ENCODE measurements around the gene FANCD2. TPM values are rescaled to one million over a fixed set of nuclear protein-coding genes. Genes with fewer than 3 reads are reported as not detected.

The FANCD2 gene
- total RNA-seq (25.5 TPM), polyA plus RNA-seq (6.6 TPM)
- long read RNA-seq, donor 1: 0 reads
- long read RNA-seq, donor 2, partial matches to known transcripts: 21 of 21 reads
- long read RNA-seq, donor 2, other reads (novel, unspliced or antisense): 0 of 21 reads
- long read RNA-seq, donor 3: 0 reads
- long read RNA-seq, donor 4, partial matches to known transcripts: 0 of 1 reads
- long read RNA-seq, donor 4, other reads (novel, unspliced or antisense): 0 of 1 reads
- long read RNA-seq, donor 5: 0 reads
- long read RNA-seq, donor 6, full-length matches to known transcripts: 2 of 37 reads
- long read RNA-seq, donor 6, partial matches to known transcripts: 35 of 37 reads
- long read RNA-seq, donor 6, other reads (novel, unspliced or antisense): 0 of 37 reads
- long read RNA-seq, donor 7, full-length matches to known transcripts: 1 of 1 reads
- long read RNA-seq, donor 7, partial matches to known transcripts: 0 of 1 reads
- long read RNA-seq, donor 7, other reads (novel, unspliced or antisense): 0 of 1 reads
- long read RNA-seq, donor 8: 0 reads
- long read RNA-seq, donor 9: 0 reads
- long read RNA-seq, donor 10: 0 reads

DNA sequence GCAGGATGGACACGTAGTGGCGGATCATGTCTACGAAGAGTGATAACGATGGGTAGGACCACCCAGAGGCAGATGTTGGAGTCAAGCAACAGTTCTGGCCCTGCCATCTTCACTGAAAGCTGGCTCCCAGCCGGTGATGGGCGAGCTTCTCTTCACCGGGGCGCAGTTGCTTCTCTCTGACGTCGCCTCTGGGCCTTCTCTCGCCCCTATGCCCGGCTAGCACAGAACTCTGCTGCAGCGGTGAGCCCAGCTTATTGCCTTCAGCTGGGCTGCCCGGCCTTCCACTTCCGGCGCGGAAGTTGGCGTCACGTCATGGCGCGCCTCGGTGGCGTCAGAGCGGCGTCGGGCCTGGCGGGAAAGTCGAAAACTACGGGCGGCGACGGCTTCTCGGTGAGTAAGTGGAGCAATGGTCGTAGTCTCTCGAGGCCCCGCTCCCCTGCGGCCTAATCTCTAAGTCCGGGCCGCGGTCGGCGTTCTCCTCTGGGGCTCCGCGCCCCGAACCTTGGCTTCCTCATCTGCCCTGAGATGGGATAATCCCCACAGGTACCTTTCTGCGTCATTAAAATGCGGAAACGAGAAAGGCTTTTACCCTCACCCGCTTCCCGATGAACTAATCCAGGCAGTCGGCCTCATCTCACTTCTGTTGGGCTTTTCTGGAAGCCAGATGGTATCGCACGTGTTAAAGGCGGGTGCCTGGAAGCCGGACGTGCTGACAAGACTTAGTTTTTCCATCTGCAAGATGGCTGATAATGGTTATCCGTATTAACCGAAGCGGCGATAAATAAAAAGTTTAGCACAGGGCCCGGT lies at the start of gene FANCD2:
Gene FANCD2, plus strand, starts transcription at position 354 of the 807 bp plus-strand sequence. CDS start 2,221 bp downstream, outside the sequence.
- H3K36me3 ChIP-seq (ENCODE audit: control insufficient read depth in 2 of 2, insufficient read depth in 2 of 2, low read length in 1 of 2): peaks cover 21 to 32% of the 10 kb centered on the region in 2 donors
- H3K4me3 ChIP-seq (ENCODE audit: low read length in 2 of 2): peak within 1 kb of the TSS; percentile 67 to 94
- H3K27ac ChIP-seq (ENCODE audit: low read depth in 1 of 2, low read length in 1 of 2): peak within 1 kb of the TSS; percentile 55 to 82
- DNase-seq (ENCODE audit: low read depth in 6 of 9, low spot score in 9 of 9): peak; percentile 59 to 93 (median 87)
- WGBS: under 1% methylated on average over 61 of the region's 61 CpGs
- no peaks in the 10 kb centered on the region for H3K9me3 ChIP-seq (ENCODE audit: control insufficient read depth in 2 of 2, insufficient read depth in 1 of 2, low read length in 1 of 2)
- no peaks in the 10 kb centered on the region for H3K27me3 ChIP-seq (ENCODE audit: control insufficient read depth in 2 of 2, insufficient read depth in 1 of 2, low read length in 1 of 2)
- H3K4me1 ChIP-seq (ENCODE audit: control insufficient read depth in 2 of 2, insufficient read depth in 2 of 2, low read length in 2 of 2): peaks cover 9 to 22% of the 10 kb centered on the region in 2 donors

DNA sequence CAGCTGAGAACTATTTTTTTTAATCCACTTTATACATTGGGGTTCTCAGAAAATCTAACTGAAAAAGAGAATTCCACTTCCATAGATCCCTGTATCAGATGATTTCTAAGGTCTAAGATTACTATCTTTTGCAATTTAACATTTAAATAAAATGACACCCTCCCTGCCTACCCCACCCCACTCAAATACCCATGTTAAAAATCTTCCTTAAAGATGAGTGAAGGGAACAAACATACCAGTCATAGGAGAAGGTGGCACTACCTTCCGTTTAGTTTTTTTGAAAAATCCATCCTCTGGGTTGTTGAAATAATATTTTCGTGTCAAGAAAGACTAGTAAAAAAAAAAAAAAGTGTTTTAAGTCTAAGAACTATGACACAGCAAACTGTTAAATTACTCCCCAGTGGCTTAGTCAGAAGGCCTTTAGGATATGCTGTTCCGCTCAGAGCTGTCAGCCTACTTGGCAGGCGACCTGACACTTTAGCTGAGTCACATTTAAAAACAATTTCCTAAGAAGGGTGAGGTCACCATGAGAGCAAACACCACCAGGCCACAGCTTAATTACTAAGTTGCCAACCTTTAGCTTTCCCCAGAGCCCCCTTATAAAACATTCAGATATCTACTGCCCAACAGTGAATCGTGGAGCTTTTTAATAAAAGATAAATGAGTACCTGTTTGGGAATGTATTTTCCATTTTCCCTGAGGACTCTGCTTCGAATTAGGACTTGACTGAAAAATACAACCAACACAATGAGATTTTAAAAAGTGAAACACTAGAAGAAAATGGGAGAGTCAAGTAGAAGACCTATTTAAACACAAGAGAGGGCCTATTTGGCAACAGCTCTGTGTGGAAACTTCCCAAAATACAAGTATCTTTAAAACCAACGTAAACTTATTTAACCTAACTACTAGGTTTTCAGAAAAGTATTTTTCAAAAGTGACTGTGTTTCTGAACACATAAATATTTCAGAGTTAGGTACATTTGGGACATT lies 49.2 kb upstream of the FANCD2 start:
- H3K27me3 ChIP-seq (ENCODE audit: control insufficient read depth in 2 of 2, insufficient read depth in 1 of 2, low read length in 1 of 2): no peaks in the 10 kb centered on the region
- H3K9me3 ChIP-seq (ENCODE audit: control insufficient read depth in 2 of 2, insufficient read depth in 1 of 2, low read length in 1 of 2): no peaks in the 10 kb centered on the region
- no peaks in the 10 kb centered on the region for H3K4me1 ChIP-seq (ENCODE audit: control insufficient read depth in 2 of 2, insufficient read depth in 2 of 2, low read length in 2 of 2)
- 87% methylated on average over 7 of the region's 7 CpGs for WGBS
- no peak overlapping the region for H3K27ac ChIP-seq (ENCODE audit: low read depth in 1 of 2, low read length in 1 of 2)
- no peak overlapping the region for H3K4me3 ChIP-seq (ENCODE audit: low read length in 2 of 2)
- DNase-seq (ENCODE audit: low read depth in 6 of 9, low spot score in 9 of 9): no peak
- H3K36me3 ChIP-seq (ENCODE audit: control insufficient read depth in 2 of 2, insufficient read depth in 2 of 2, low read length in 1 of 2): peaks cover 32 to 37% of the 10 kb centered on the region in 2 donors

DNA sequence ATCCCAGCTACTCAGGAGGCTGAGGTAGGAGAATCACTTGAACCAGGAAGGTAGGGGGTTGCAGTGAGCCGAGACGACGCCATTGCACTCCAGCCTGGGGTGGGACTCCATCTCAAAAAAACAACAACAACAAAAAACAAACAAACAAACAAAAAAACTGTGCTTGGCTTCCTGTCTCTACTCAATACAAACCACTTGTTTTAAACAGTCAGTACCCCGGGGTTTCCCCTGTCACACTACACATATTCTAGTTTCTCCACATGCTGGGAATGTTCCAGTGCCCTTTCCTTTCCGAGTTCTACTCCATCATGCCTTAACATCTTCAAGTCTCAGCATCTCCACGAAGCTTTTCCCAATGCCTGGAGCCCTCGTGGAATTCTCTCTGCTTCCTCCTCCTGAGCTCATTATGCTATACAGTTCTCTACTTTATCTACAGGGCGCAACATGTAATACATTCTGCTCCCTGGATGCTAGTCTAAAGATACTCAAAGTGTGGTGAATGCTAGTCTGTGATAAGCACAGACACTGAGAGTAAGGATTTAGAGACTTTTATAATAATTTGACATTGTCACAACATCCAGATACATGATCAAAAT lies 47.4 kb upstream of the FANCD2 start:
- H3K27me3 ChIP-seq (ENCODE audit: control insufficient read depth in 2 of 2, insufficient read depth in 1 of 2, low read length in 1 of 2): no peaks in the 10 kb centered on the region
- peaks cover 26 to 29% of the 10 kb centered on the region in 2 donors for H3K36me3 ChIP-seq (ENCODE audit: control insufficient read depth in 2 of 2, insufficient read depth in 2 of 2, low read length in 1 of 2)
- no peaks in the 10 kb centered on the region for H3K4me1 ChIP-seq (ENCODE audit: control insufficient read depth in 2 of 2, insufficient read depth in 2 of 2, low read length in 2 of 2)
- WGBS: 94% methylated on average over 8 of the region's 8 CpGs
- H3K27ac ChIP-seq (ENCODE audit: low read depth in 1 of 2, low read length in 1 of 2): no peak overlapping the region
- no peak overlapping the region for H3K4me3 ChIP-seq (ENCODE audit: low read length in 2 of 2)
- DNase-seq (ENCODE audit: low read depth in 6 of 9, low spot score in 9 of 9): no peak
- no peaks in the 10 kb centered on the region for H3K9me3 ChIP-seq (ENCODE audit: control insufficient read depth in 2 of 2, insufficient read depth in 1 of 2, low read length in 1 of 2)

DNA sequence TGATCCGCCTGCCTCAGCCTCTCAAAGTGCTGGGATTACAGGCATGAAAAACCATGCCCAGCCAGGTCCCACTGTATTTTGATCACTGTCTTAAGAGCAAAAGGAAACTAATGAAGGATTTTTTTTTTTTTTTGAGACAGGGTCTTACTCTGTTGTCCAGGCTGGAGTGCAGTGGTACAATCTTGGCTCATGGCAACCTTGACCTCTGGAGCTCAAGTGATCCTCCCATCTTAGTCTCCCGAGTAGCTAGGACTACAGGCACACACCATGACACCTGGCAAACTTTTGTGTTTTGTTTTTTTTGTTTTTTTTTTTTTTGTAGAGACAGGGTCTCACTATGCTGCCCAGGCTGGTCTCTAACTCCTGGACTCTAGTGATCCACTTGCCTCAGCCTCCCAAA lies 46.0 kb upstream of the FANCD2 start:
- Histone ChIP-seq H3K9me3 (ENCODE audit: control insufficient read depth in 2 of 2, insufficient read depth in 1 of 2, low read length in 1 of 2) (no peaks in the 10 kb centered on the region), H3K27ac (ENCODE audit: low read depth in 1 of 2, low read length in 1 of 2) (no peak overlapping the region), H3K36me3 (ENCODE audit: control insufficient read depth in 2 of 2, insufficient read depth in 2 of 2, low read length in 1 of 2) (peaks cover 17 to 19% of the 10 kb centered on the region in 2 donors), H3K27me3 (ENCODE audit: control insufficient read depth in 2 of 2, insufficient read depth in 1 of 2, low read length in 1 of 2) (no peaks in the 10 kb centered on the region), H3K4me1 (ENCODE audit: control insufficient read depth in 2 of 2, insufficient read depth in 2 of 2, low read length in 2 of 2) (peaks cover under 1 to 1% of the 10 kb centered on the region in 2 donors), H3K4me3 (ENCODE audit: low read length in 2 of 2) (no peak overlapping the region)
- WGBS: over 99% methylated on average over 2 of the region's 2 CpGs
- no peak for DNase-seq (ENCODE audit: low read depth in 6 of 9, low spot score in 9 of 9)

DNA sequence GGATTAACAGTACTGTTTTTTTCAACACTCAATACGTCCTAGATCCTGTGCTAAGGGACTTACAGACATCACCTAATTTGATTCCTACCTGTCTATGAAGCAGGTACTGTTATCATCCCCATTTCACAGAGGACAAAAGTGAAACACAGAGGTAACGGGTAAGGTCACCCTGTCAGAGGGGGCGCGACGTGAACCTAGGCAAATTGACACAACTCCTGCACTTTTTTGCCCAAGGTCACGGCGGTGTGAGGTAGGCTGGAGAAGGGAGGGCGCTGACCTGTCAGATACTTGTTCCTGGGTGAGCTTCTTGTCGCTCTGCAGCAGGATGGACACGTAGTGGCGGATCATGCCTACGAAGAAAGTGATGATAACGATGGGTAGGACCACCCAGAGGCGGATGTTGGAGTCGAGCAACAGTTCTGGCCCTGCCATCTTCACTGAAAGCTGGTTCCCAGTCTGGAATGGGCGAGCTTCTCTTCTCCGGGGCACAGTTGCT lies 40.0 kb upstream of the FANCD2 start:
- no peaks in the 10 kb centered on the region for H3K9me3 ChIP-seq (ENCODE audit: control insufficient read depth in 2 of 2, insufficient read depth in 1 of 2, low read length in 1 of 2)
- peaks cover 13 to 18% of the 10 kb centered on the region in 2 donors for H3K4me1 ChIP-seq (ENCODE audit: control insufficient read depth in 2 of 2, insufficient read depth in 2 of 2, low read length in 2 of 2)
- no peaks in the 10 kb centered on the region for H3K27me3 ChIP-seq (ENCODE audit: control insufficient read depth in 2 of 2, insufficient read depth in 1 of 2, low read length in 1 of 2)
- no peaks in the 10 kb centered on the region for H3K36me3 ChIP-seq (ENCODE audit: control insufficient read depth in 2 of 2, insufficient read depth in 2 of 2, low read length in 1 of 2)
- WGBS: 2% methylated on average over 17 of the region's 17 CpGs
- peak in 1 of 9 donors; percentile 1 for DNase-seq (ENCODE audit: low read depth in 6 of 9, low spot score in 9 of 9)
- H3K27ac ChIP-seq (ENCODE audit: low read depth in 1 of 2, low read length in 1 of 2): peak overlapping the region; percentile 79 to 88
- H3K4me3 ChIP-seq (ENCODE audit: low read length in 2 of 2): peak overlapping the region; percentile 51 to 79

DNA sequence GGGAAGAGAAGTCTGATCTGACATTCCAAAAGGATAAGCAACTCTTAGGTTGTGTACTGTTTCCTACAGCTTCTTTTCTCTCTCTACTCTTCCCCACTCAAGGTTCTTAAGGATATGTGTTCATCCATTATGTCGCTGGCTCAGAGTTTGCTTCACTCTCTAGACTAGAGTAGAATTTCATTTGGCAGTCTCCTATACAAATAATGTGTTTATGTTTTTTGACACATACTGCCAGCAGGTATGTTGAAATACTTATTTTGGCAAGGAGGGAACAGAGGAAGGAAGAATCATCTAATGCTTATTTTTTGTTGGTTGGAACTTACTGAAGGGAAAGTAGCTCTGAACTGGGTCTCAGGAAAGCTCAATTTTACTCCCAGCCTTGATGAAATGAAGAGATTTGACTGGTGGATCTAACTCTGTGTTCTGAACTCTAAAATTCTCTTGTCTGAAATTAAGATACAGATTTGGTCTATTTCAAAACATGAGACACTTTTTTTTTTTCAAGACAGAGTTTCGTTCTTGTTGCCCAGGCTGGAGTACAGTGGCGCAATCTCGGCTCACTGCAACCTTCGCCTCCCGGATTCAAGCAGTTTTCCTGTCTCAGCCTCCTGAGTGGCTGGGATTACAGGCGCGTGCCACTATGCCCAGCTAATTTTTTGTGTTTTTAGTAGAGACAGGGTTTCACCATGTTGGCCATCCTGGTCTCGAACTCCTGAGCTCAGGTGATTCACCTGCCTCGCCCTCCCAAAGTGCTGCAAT lies 32.0 kb upstream of the FANCD2 start:
- H3K9me3 ChIP-seq (ENCODE audit: control insufficient read depth in 2 of 2, insufficient read depth in 1 of 2, low read length in 1 of 2): no peaks in the 10 kb centered on the region
- no peak overlapping the region for H3K27ac ChIP-seq (ENCODE audit: low read depth in 1 of 2, low read length in 1 of 2)
- H3K36me3 ChIP-seq (ENCODE audit: control insufficient read depth in 2 of 2, insufficient read depth in 2 of 2, low read length in 1 of 2): peaks cover 4 to 16% of the 10 kb centered on the region in 2 donors
- WGBS: 96% methylated on average over 10 of the region's 10 CpGs
- H3K4me3 ChIP-seq (ENCODE audit: low read length in 2 of 2): no peak overlapping the region
- H3K4me1 ChIP-seq (ENCODE audit: control insufficient read depth in 2 of 2, insufficient read depth in 2 of 2, low read length in 2 of 2): no peaks in the 10 kb centered on the region
- DNase-seq (ENCODE audit: low read depth in 6 of 9, low spot score in 9 of 9): no peak
- no peaks in the 10 kb centered on the region for H3K27me3 ChIP-seq (ENCODE audit: control insufficient read depth in 2 of 2, insufficient read depth in 1 of 2, low read length in 1 of 2)

DNA sequence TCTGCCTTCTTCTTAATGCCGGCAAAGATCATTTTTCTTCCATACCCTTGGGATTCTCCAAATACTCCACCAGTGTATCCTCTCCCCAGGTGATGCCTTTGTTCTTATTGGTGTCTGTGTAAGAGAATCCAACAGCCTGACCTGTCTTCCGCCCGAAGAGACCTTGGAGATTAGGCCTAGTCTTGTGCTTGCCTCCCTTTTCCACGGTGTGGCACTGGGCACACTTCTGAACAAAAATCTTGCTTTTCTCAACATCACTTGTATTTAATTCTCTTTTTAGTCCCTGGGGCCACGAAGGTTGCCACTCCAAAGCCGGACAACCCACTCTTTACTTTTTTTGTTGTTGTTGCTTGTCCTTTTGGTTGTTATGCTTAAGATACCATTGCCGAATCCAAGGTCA lies 25.6 kb upstream of the FANCD2 start:
- 98% methylated on average over 7 of the region's 7 CpGs for WGBS
- DNase-seq (ENCODE audit: low read depth in 6 of 9, low spot score in 9 of 9): no peak
- Histone ChIP-seq H3K9me3 (ENCODE audit: control insufficient read depth in 2 of 2, insufficient read depth in 1 of 2, low read length in 1 of 2) (no peaks in the 10 kb centered on the region), H3K36me3 (ENCODE audit: control insufficient read depth in 2 of 2, insufficient read depth in 2 of 2, low read length in 1 of 2) (peaks cover 18 to 29% of the 10 kb centered on the region in 2 donors), H3K27ac (ENCODE audit: low read depth in 1 of 2, low read length in 1 of 2) (no peak overlapping the region), H3K27me3 (ENCODE audit: control insufficient read depth in 2 of 2, insufficient read depth in 1 of 2, low read length in 1 of 2) (no peaks in the 10 kb centered on the region), H3K4me1 (ENCODE audit: control insufficient read depth in 2 of 2, insufficient read depth in 2 of 2, low read length in 2 of 2) (no peaks in the 10 kb centered on the region), H3K4me3 (ENCODE audit: low read length in 2 of 2) (no peak overlapping the region)
